ENCODE data around the gene ADGRL1.

Gene ADGRL1

GRCh38 chr19:14118165-14119051 is 87.6 kb downstream of the ADGRL1 start:
- Histone ChIP-seq H3K27me3 (ENCODE audit: control insufficient read depth, insufficient read depth, low read length) (no peaks in the 10 kb centered on the region), H3K4me1 (ENCODE audit: control insufficient read depth, insufficient read depth, low read length) (peaks cover 5% of the 10 kb centered on the region), H3K9ac (ENCODE audit: low read depth, low read length) (peak overlapping the region; percentile 61), H3K4me3 (ENCODE audit: low read depth, low read length) (peak overlapping the region; percentile 74), H3K9me3 (ENCODE audit: control insufficient read depth, insufficient read depth, low read length) (no peaks in the 10 kb centered on the region), H3K36me3 (ENCODE audit: control insufficient read depth, insufficient read depth, low read length) (peaks cover 10% of the 10 kb centered on the region)

GRCh38 chr19:14117668-14118164 is 88.3 kb downstream of the ADGRL1 start, which contains the start of gene PRKACA:
PRKACA (minus strand) TSS chr19:14117762; CDS start chr19:14117547, 215 bp downstream.
- peaks cover 12% of the 10 kb centered on the region for H3K4me1 ChIP-seq (ENCODE audit: control insufficient read depth, insufficient read depth, low read length)
- H3K4me3 ChIP-seq (ENCODE audit: low read depth, low read length): peak within 1 kb of the TSS; percentile 74
- peaks cover 10% of the 10 kb centered on the region for H3K36me3 ChIP-seq (ENCODE audit: control insufficient read depth, insufficient read depth, low read length)
- H3K9me3 ChIP-seq (ENCODE audit: control insufficient read depth, insufficient read depth, low read length): no peaks in the 10 kb centered on the region
- no peaks in the 10 kb centered on the region for H3K27me3 ChIP-seq (ENCODE audit: control insufficient read depth, insufficient read depth, low read length)
- peak within 1 kb of the TSS; percentile 61 for H3K9ac ChIP-seq (ENCODE audit: low read depth, low read length)

- Histone ChIP-seq H3K36me3 (ENCODE audit: control insufficient read depth, insufficient read depth, low read length) (peaks cover 10% of the 10 kb centered on the region), H3K9ac (ENCODE audit: low read depth, low read length) (no peak overlapping the region), H3K4me3 (ENCODE audit: low read depth, low read length) (peak overlapping the region; percentile 67), H3K27me3 (ENCODE audit: control insufficient read depth, insufficient read depth, low read length) (no peaks in the 10 kb centered on the region), H3K9me3 (ENCODE audit: control insufficient read depth, insufficient read depth, low read length) (no peaks in the 10 kb centered on the region), H3K4me1 (ENCODE audit: control insufficient read depth, insufficient read depth, low read length) (peaks cover 17% of the 10 kb centered on the region)
Measured at GRCh38 chr19:14116918-14117578, 88.9 kb downstream of the ADGRL1 start.

GRCh38 chr19:14116525-14116917 is 89.4 kb downstream of the ADGRL1 start:
- Histone ChIP-seq H3K9me3 (ENCODE audit: control insufficient read depth, insufficient read depth, low read length) (no peaks in the 10 kb centered on the region), H3K27me3 (ENCODE audit: control insufficient read depth, insufficient read depth, low read length) (no peaks in the 10 kb centered on the region), H3K36me3 (ENCODE audit: control insufficient read depth, insufficient read depth, low read length) (peaks cover 9% of the 10 kb centered on the region), H3K4me3 (ENCODE audit: low read depth, low read length) (peak overlapping the region; percentile 67), H3K4me1 (ENCODE audit: control insufficient read depth, insufficient read depth, low read length) (peaks cover 17% of the 10 kb centered on the region), H3K9ac (ENCODE audit: low read depth, low read length) (no peak overlapping the region)

GRCh38 chr19:14115756-14116155 is 90.2 kb downstream of the ADGRL1 start:
- no peak overlapping the region for H3K4me3 ChIP-seq (ENCODE audit: low read depth, low read length)
- no peaks in the 10 kb centered on the region for H3K27me3 ChIP-seq (ENCODE audit: control insufficient read depth, insufficient read depth, low read length)
- H3K36me3 ChIP-seq (ENCODE audit: control insufficient read depth, insufficient read depth, low read length): peaks cover 7% of the 10 kb centered on the region
- H3K9me3 ChIP-seq (ENCODE audit: control insufficient read depth, insufficient read depth, low read length): no peaks in the 10 kb centered on the region
- peaks cover 17% of the 10 kb centered on the region for H3K4me1 ChIP-seq (ENCODE audit: control insufficient read depth, insufficient read depth, low read length)
- H3K9ac ChIP-seq (ENCODE audit: low read depth, low read length): no peak overlapping the region

GRCh38 chr19:14114854-14115253 is 91.1 kb downstream of the ADGRL1 start:
- no peak overlapping the region for H3K4me3 ChIP-seq (ENCODE audit: low read depth, low read length)
- peaks cover 4% of the 10 kb centered on the region for H3K36me3 ChIP-seq (ENCODE audit: control insufficient read depth, insufficient read depth, low read length)
- H3K27me3 ChIP-seq (ENCODE audit: control insufficient read depth, insufficient read depth, low read length): no peaks in the 10 kb centered on the region
- H3K4me1 ChIP-seq (ENCODE audit: control insufficient read depth, insufficient read depth, low read length): peaks cover 17% of the 10 kb centered on the region
- H3K9ac ChIP-seq (ENCODE audit: low read depth, low read length): no peak overlapping the region
- H3K9me3 ChIP-seq (ENCODE audit: control insufficient read depth, insufficient read depth, low read length): no peaks in the 10 kb centered on the region

- Histone ChIP-seq H3K9ac (ENCODE audit: low read depth, low read length) (no peak overlapping the region), H3K4me1 (ENCODE audit: control insufficient read depth, insufficient read depth, low read length) (peaks cover 17% of the 10 kb centered on the region), H3K27me3 (ENCODE audit: control insufficient read depth, insufficient read depth, low read length) (no peaks in the 10 kb centered on the region), H3K36me3 (ENCODE audit: control insufficient read depth, insufficient read depth, low read length) (peaks cover 2% of the 10 kb centered on the region), H3K4me3 (ENCODE audit: low read depth, low read length) (no peak overlapping the region), H3K9me3 (ENCODE audit: control insufficient read depth, insufficient read depth, low read length) (no peaks in the 10 kb centered on the region)
Measured at GRCh38 chr19:14114439-14114838, 91.5 kb downstream of the ADGRL1 start.

- H3K4me1 ChIP-seq (ENCODE audit: control insufficient read depth, insufficient read depth, low read length): peaks cover 17% of the 10 kb centered on the region
- no peak overlapping the region for H3K4me3 ChIP-seq (ENCODE audit: low read depth, low read length)
Measured at GRCh38 chr19:14113762-14114414, 92.1 kb downstream of the ADGRL1 start.

GRCh38 chr19:14112809-14113385 is 93.1 kb downstream of the ADGRL1 start:
- Histone ChIP-seq H3K4me1 (ENCODE audit: control insufficient read depth, insufficient read depth, low read length) (peaks cover 17% of the 10 kb centered on the region), H3K36me3 (ENCODE audit: control insufficient read depth, insufficient read depth, low read length) (peaks cover 2% of the 10 kb centered on the region), H3K9ac (ENCODE audit: low read depth, low read length) (peak overlapping the region; percentile 12), H3K27me3 (ENCODE audit: control insufficient read depth, insufficient read depth, low read length) (no peaks in the 10 kb centered on the region), H3K9me3 (ENCODE audit: control insufficient read depth, insufficient read depth, low read length) (no peaks in the 10 kb centered on the region), H3K4me3 (ENCODE audit: low read depth, low read length) (no peak overlapping the region)

More at GRCh38 chr19:14113762-14114414, 92.1 kb downstream of the ADGRL1 start:
- H3K9ac ChIP-seq (ENCODE audit: low read depth, low read length): no peak overlapping the region
- H3K9me3 ChIP-seq (ENCODE audit: control insufficient read depth, insufficient read depth, low read length): no peaks in the 10 kb centered on the region
- H3K36me3 ChIP-seq (ENCODE audit: control insufficient read depth, insufficient read depth, low read length): peaks cover 2% of the 10 kb centered on the region
- H3K27me3 ChIP-seq (ENCODE audit: control insufficient read depth, insufficient read depth, low read length): no peaks in the 10 kb centered on the region

GRCh38 chr19:14112051-14112808 is 93.7 kb downstream of the ADGRL1 start:
- Histone ChIP-seq H3K9me3 (ENCODE audit: control insufficient read depth, insufficient read depth, low read length) (no peaks in the 10 kb centered on the region), H3K9ac (ENCODE audit: low read depth, low read length) (no peak overlapping the region), H3K36me3 (ENCODE audit: control insufficient read depth, insufficient read depth, low read length) (peaks cover 1% of the 10 kb centered on the region), H3K27me3 (ENCODE audit: control insufficient read depth, insufficient read depth, low read length) (no peaks in the 10 kb centered on the region), H3K4me3 (ENCODE audit: low read depth, low read length) (no peak overlapping the region), H3K4me1 (ENCODE audit: control insufficient read depth, insufficient read depth, low read length) (peaks cover 17% of the 10 kb centered on the region)

GRCh38 chr19:14111486-14111885 is 94.5 kb downstream of the ADGRL1 start:
- Histone ChIP-seq H3K4me3 (ENCODE audit: low read depth, low read length) (no peak overlapping the region), H3K27me3 (ENCODE audit: control insufficient read depth, insufficient read depth, low read length) (no peaks in the 10 kb centered on the region), H3K9ac (ENCODE audit: low read depth, low read length) (no peak overlapping the region), H3K4me1 (ENCODE audit: control insufficient read depth, insufficient read depth, low read length) (peaks cover 16% of the 10 kb centered on the region), H3K9me3 (ENCODE audit: control insufficient read depth, insufficient read depth, low read length) (no peaks in the 10 kb centered on the region), H3K36me3 (ENCODE audit: control insufficient read depth, insufficient read depth, low read length) (no peaks in the 10 kb centered on the region)

Measured in iPS-15b (cell line).